Hematopoietic multipotent progenitor cell treated with erythropoietin and hydrocortisone succinate and interleukin-3 and kit ligand, for 4 days (in vitro differentiated cells): ENCODE data around the gene ATP8A2.

Source experiments
- DNase-seq: peaks from one replicate; pipeline ENCODE4 v3.0.0-alpha.2; 2015

ATP8A2 gene

GRCh38 chr13:25867038-25867437 lies 495.3 kb downstream of the ATP8A2 start:
- DNase-seq: no peak

- no peak for DNase-seq
These were observed 496.7 kb downstream of the ATP8A2 start for GRCh38 chr13:25868490-25868889.

GRCh38 chr13:25869941-25870340 lies 498.2 kb downstream of the ATP8A2 start:
- no peak for DNase-seq

GRCh38 chr13:25871389-25872125 lies 499.8 kb downstream of the ATP8A2 start:
- DNase-seq: no peak

GRCh38 chr13:25872481-25873241 lies 500.9 kb downstream of the ATP8A2 start:
- DNase-seq: no peak

GRCh38 chr13:25873242-25873612 lies 501.5 kb downstream of the ATP8A2 start:
- DNase-seq: no peak

GRCh38 chr13:25874064-25874737 lies 502.4 kb downstream of the ATP8A2 start:
- no peak for DNase-seq

- DNase-seq: peak; percentile 59
These were observed 503.1 kb downstream of the ATP8A2 start for GRCh38 chr13:25874907-25875306.

- DNase-seq: no peak
These were observed 504.5 kb downstream of the ATP8A2 start for GRCh38 chr13:25876247-25876646.

GRCh38 chr13:25879466-25879865 lies 507.7 kb downstream of the ATP8A2 start:
- DNase-seq: no peak

- no peak for DNase-seq
These were observed 509.6 kb downstream of the ATP8A2 start for GRCh38 chr13:25881136-25881926.

- no peak for DNase-seq
These were observed 510.2 kb downstream of the ATP8A2 start for GRCh38 chr13:25881971-25882451.

GRCh38 chr13:25882466-25883357 lies 510.9 kb downstream of the ATP8A2 start:
- DNase-seq: no peak

GRCh38 chr13:25885418-25885817 lies 513.6 kb downstream of the ATP8A2 start:
- DNase-seq: no peak

GRCh38 chr13:25886438-25887214 lies 514.9 kb downstream of the ATP8A2 start:
- DNase-seq: no peak

GRCh38 chr13:25887962-25888655 lies 516.3 kb downstream of the ATP8A2 start:
- peak; percentile 3 for DNase-seq

- no peak for DNase-seq
These were observed 519.0 kb downstream of the ATP8A2 start for GRCh38 chr13:25890671-25891212.

GRCh38 chr13:25898991-25899390 lies 527.2 kb downstream of the ATP8A2 start:
- no peak for DNase-seq

GRCh38 chr13:25899464-25899863 lies 527.7 kb downstream of the ATP8A2 start:
- DNase-seq: no peak

- no peak for DNase-seq
These were observed 528.2 kb downstream of the ATP8A2 start for GRCh38 chr13:25899952-25900351.
